Heart right ventricle (tissue), 16 donors: ENCODE measurements around the gene HS3ST4. TPM values are rescaled to one million over a fixed set of nuclear protein-coding genes. Genes with fewer than 3 reads are reported as not detected.

ENCODE experiments used
- ATAC-seq, 8 donors: fragments of 200-7000 bp; cut with Tn5 transposase; one replicate each; pipeline ENCODE4 v1.9.1; 2020; ENCODE audit warnings: mild to moderate bottlenecking in 8 of 8, moderate library complexity in 8 of 8, moderate number of reproducible peaks in 1 of 8
- DNase-seq, 2 donors: peaks; one replicate each; pipeline ENCODE4 v3.0.0-alpha.2; 2020
- H3K27ac ChIP-seq, 10 donors: fragments of 200-600 bp; sonication (generic) in 2 of 10; one replicate each; pipeline versions ENCODE4 v1.5.0 to v1.8.0; 2020 to 2022; ENCODE audit warnings: mild to moderate bottlenecking in 3 of 10
- H3K27me3 ChIP-seq, 7 donors: fragments of 200-600 bp; one replicate each; pipeline ENCODE4 v1.8.0; 2021 to 2022; ENCODE audit warnings: mild to moderate bottlenecking in 2 of 7
- H3K36me3 ChIP-seq, 9 donors: fragments of 200-600 bp; sonication (generic) in 1 of 9; one replicate each; pipeline versions ENCODE4 v1.5.0 to v1.8.0; 2020 to 2022; ENCODE audit warnings: mild to moderate bottlenecking in 2 of 9
- H3K4me1 ChIP-seq, 9 donors: fragments of 200-600 bp; sonication (generic) in 1 of 9; one replicate each; pipeline versions ENCODE4 v1.5.0 to v1.8.0; 2020 to 2022; ENCODE audit warnings: mild to moderate bottlenecking in 4 of 9
- H3K4me3 ChIP-seq, 10 donors: fragments of 200-600 bp; sonication (generic) in 2 of 10; one replicate each; pipeline versions ENCODE4 v1.5.0 to v1.8.0; 2020 to 2022; ENCODE audit warnings: mild to moderate bottlenecking in 7 of 10, moderate library complexity in 2 of 10
- H3K9me3 ChIP-seq, 11 donors: fragments of 200-600 bp in 10 of 11; sonication (generic) in 2 of 11; one replicate each; pipeline versions ENCODE4 v1.5.0 to v1.8.0; 2013 to 2022; ENCODE audit warnings: mild to moderate bottlenecking in 2 of 11, control low read depth in 1 of 11, moderate library complexity in 1 of 11
- CTCF ChIP-seq, 9 donors: fragments of 200-600 bp; sonication (generic) in 2 of 9; IDR thresholded peaks; one replicate each; pipeline versions ENCODE4 v1.5.0 to v1.8.0; 2021 to 2022; ENCODE audit warnings: antibody characterized with exemption in 9 of 9, mild to moderate bottlenecking in 5 of 9, moderate library complexity in 1 of 9
- WGBS, 2 donors: extraction: QIAGEN DNeasy Blood & Tissue Kit; methylation state at CpG; one replicate each; pipeline ENCODE4 v1.1.7; 2013; ENCODE audit warnings: inconsistent platforms in 1 of 2; 5-methylcytosine and 5-hydroxymethylcytosine counted together
- intact Hi-C, 10 donors: fragments of 100-400 bp; cut with DNase I; formaldehyde crosslinking; loops; one replicate each; pipeline versions ENCODE4 v1.11.1 to v1.14.2; 2022
- polyA plus RNA-seq, 2 donors: library from polyadenylated mRNA; stranded (reverse); fragments of 200-250 nt; gene quantifications; one replicate each; pipeline ENCODE4 v1.2.3, GENCODE V29; 2013
- total RNA-seq, 10 donors: library from RNA; stranded (reverse); fragmentation: NEBNext Ultra II Directional in 3 of 10; extraction: Animal tissue kit (Norgen Biotek cat#: 25700) in 3 of 10; gene quantifications; one replicate each; pipeline versions ENCODE4 v1.2.1 to v1.2.4, GENCODE V29; 2021 to 2023
- donor health status: Arrhythmogenic right ventricular cardiomyopathy.
- donor health status: ischemic (EF 13 %, LVEDD 7.1; RV severe dilation, severe dysfunction).
- donor health status: healthy with polysubstance abuse.
- donor health status: DM: no; HTN: yes; CAD: no.
- donor health status: DM: no; HTN: no; CAD: no.
- donor health status: ischemic (EF 25% LVEDD 6.9; RV normal size, moderate dysfunction).
- donor health status: ischemic (EF 25% LVEDD 5.7; RV mildly dilated, moderate dysfunction).
- donor health status: healthy.
- donor health status: DM: yes; HTN: yes; CAD: no.
- donor health status: Ischemic cardiomyopathy.
- donor health status: ischemic (EF 35%, LVEDD 5.7; RV mildly dilated, moderate dysfunction).
- donor health status: nonischemic (EF 11% LVEDD 7.7; RV severe dilation, severe dysfunction).
- donor health status: DM: yes; HTN: yes; CAD: no.
- donor health status: PGD.
- donor health status: ischemic (EF 29% LVEDD 5.4; RV normal size, mild dysfunction).
- donor health status: nonischemic (EF 23%, LVEDD 6.1; RV moderate dilation, normal function).

The HS3ST4 gene
- total and polyA plus RNA-seq, 12 donors: 0.01 TPM; not detected in 11

- H3K4me3 ChIP-seq: no peak overlapping the region
- no peaks in the 10 kb centered on the region for H3K27me3 ChIP-seq
- no peaks in the 10 kb centered on the region for H3K4me1 ChIP-seq
- H3K9me3 ChIP-seq: no peaks in the 10 kb centered on the region
- no peak for TF ChIP-seq CTCF (IDR thresholded peaks at IDR 0.05)
- intact Hi-C loops: no loop called here
- WGBS, 2 donors: 37 to 42% methylated on average over 6 of the region's 6 CpGs
- DNase-seq: no peak
- H3K27ac ChIP-seq: no peak overlapping the region
- no peaks in the 10 kb centered on the region for H3K36me3 ChIP-seq
- no peak for ATAC-seq
Measured at GRCh38 chr16:25988084-25988483, 296.3 kb downstream of the HS3ST4 start.

DNA sequence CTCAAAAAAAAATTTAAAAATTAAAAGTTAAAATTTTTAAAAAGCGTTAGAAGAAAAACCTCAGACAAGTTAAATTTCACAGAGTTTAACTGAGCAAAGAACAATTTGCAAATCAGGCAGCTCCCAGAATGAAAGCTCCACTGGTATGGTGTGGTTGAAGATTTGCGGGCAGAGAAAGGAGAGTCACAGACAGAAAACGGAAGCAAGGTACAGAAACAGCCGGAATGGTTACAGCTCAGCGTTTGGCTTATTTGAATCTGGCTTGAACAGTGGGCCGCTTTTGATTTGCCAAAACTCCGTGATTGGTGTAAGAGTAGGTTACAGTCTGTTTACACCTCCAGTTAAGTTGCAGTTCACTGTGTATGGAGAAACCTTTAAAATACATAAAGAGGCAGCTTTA lies 297.1 kb downstream of the HS3ST4 start:
- Histone ChIP-seq H3K4me3 (no peak overlapping the region), H3K4me1 (no peaks in the 10 kb centered on the region), H3K27ac (no peak overlapping the region), H3K36me3 (no peaks in the 10 kb centered on the region), H3K9me3 (no peaks in the 10 kb centered on the region), H3K27me3 (no peaks in the 10 kb centered on the region)
- 80 to 81% methylated on average over 7 of the region's 7 CpGs for WGBS, 2 donors
- intact Hi-C loops: no loop called here
- DNase-seq (no peak), ATAC-seq (no peak)
- TF ChIP-seq CTCF (IDR thresholded peaks at IDR 0.05): no peak

DNA sequence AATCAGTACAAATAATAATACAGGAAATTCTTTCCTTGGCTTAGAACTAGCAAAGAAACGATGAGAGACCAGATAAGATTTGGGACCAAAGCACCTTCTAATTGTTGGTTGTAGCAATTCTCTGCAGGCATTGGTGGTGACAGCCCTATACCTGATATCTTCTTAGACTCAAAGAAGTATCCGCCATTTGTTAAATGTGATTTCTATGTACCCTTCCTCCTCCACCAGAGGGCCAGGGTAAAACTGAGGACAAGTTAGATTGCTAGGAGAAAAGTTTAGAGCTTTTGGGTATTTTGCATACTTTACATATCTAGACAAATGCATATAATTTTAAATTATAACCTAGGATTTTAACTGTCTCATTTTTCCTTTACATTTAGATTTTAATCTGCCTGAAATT lies 304.3 kb downstream of the HS3ST4 start:
- no peak for ATAC-seq
- Histone ChIP-seq H3K27me3 (no peaks in the 10 kb centered on the region), H3K27ac (no peak overlapping the region), H3K4me1 (no peaks in the 10 kb centered on the region), H3K36me3 (no peaks in the 10 kb centered on the region), H3K9me3 (peaks cover 0 to 4% (median 0%) of the 10 kb centered on the region in 11 donors), H3K4me3 (no peak overlapping the region)
- DNase-seq: no peak
- TF ChIP-seq CTCF (IDR thresholded peaks at IDR 0.05): no peak
- intact Hi-C loops: no loop called here
- 49 to 50% methylated on average over 2 of the region's 2 CpGs for WGBS, 2 donors

DNA sequence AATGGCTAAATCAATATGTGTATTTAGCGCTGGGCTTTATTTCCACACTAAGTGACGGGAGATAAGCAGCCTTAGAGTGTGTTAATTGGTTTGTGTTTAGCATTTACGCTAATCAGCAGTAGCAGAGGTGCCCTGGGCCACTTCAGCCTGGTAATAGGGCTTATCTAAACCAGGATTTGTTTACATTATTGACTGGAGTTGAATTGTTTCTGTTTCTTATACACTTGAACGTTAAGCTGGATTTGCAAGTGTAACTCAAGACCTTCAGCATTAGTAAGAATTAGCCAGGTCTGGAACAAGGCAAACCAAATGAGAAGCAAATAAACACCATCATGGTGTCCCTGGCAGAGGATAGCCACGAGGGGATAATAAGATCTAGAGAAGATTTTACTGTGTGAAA lies 313.6 kb downstream of the HS3ST4 start:
- Histone ChIP-seq H3K4me1 (no peaks in the 10 kb centered on the region), H3K27me3 (no peaks in the 10 kb centered on the region), H3K36me3 (no peaks in the 10 kb centered on the region), H3K4me3 (no peak overlapping the region), H3K9me3 (peaks cover 0 to 41% (median 19%) of the 10 kb centered on the region in 11 donors), H3K27ac (no peak overlapping the region)
- 21 to 25% methylated on average over 5 of the region's 5 CpGs for WGBS, 2 donors
- DNase-seq (no peak), ATAC-seq (no peak)
- intact Hi-C loops: no loop called here
- TF ChIP-seq CTCF (IDR thresholded peaks at IDR 0.05): no peak

DNA sequence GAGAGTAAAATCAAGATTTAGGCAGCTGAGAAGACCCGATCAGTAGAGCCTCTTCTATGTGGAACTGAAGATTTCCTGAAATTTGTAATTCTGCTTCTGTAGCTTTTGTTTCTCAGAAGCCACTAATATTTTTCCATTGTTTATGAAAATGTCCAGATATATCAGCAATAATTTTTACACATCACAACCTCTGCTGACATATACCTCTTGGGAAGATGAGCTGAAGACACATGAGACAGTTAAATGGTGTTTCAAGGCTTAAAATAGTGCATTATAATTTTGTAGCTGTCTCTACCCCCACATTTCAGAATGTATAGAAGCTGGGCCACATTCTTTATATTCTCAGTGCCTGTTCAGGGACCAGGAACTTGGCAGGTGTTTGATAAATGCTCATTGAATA lies 320.6 kb downstream of the HS3ST4 start:
- Histone ChIP-seq H3K27me3 (no peaks in the 10 kb centered on the region), H3K27ac (no peak overlapping the region), H3K9me3 (peaks cover 0 to 45% (median 8%) of the 10 kb centered on the region in 11 donors), H3K4me3 (no peak overlapping the region), H3K4me1 (no peaks in the 10 kb centered on the region), H3K36me3 (no peaks in the 10 kb centered on the region)
- intact Hi-C loops: no loop called here
- DNase-seq (no peak), ATAC-seq (no peak)
- no peak for TF ChIP-seq CTCF (IDR thresholded peaks at IDR 0.05)
- WGBS, 2 donors: 88% methylated on average over 1 of the region's 1 CpG
